GM18505 (cell line): ENCODE results near the gene ZNF345.

Experiments used
- ATAC-seq: cut with Tn5 transposase; IDR thresholded peaks from one replicate; pipeline ENCODE4 v1.9.1; 2021; ENCODE audit not compliant: unreplicated experiment
- POLR2A ChIP-seq: IDR thresholded peaks from 4 replicates; pipeline ENCODE4 v1.6.1; 2011; ENCODE audit warnings: borderline replicate concordance; ENCODE audit not compliant: insufficient read depth, insufficient read length; ENCODE audit errors: extremely low read depth

ZNF345 gene

GRCh38 chr19:36851898-36852297 is 1.2 kb downstream of the ZNF345 start:
- ATAC-seq = no peak
- TF ChIP-seq POLR2A = no peak

- TF ChIP-seq POLR2A = no peak
- ATAC-seq = no peak
Measured at GRCh38 chr19:36876993-36877938, 26.6 kb downstream of the ZNF345 start.

- no peak for ATAC-seq
Measured at GRCh38 chr19:36891768-36892357, 41.2 kb downstream of the ZNF345 start.

GRCh38 chr19:36894849-36895383 is 44.2 kb downstream of the ZNF345 start:
- no peak for TF ChIP-seq POLR2A
- no peak for ATAC-seq

More at GRCh38 chr19:36891768-36892357, 41.2 kb downstream of the ZNF345 start:
- TF ChIP-seq POLR2A = no peak

GRCh38 chr19:36898422-36898821 is 47.7 kb downstream of the ZNF345 start:
- TF ChIP-seq POLR2A = no peak
- no peak for ATAC-seq

- peak; percentile 54 for TF ChIP-seq POLR2A
- ATAC-seq = peak; percentile 91
Measured at GRCh38 chr19:36915992-36916830, 65.5 kb downstream of the ZNF345 start, which contains the start of the genes ZNF568 and ZNF829. ZNF568 (plus strand) TSS chr19:36916332; CDS start chr19:36922771, 6,439 bp downstream. ZNF829 (minus strand) TSS chr19:36916291; CDS start chr19:36915167, 1,124 bp downstream.

- TF ChIP-seq POLR2A = no peak
- ATAC-seq = no peak
Measured at GRCh38 chr19:36916991-36917390, 66.3 kb downstream of the ZNF345 start.

GRCh38 chr19:36918090-36918489 is 67.4 kb downstream of the ZNF345 start:
- no peak for TF ChIP-seq POLR2A
- no peak for ATAC-seq
